GM12878 (cell line): Measurements from ENCODE around the gene SECISBP2. TPM values are rescaled to one million over a fixed set of nuclear protein-coding genes. Genes with fewer than 3 reads are reported as not detected.

Experiments used
- ATAC-seq: fragments of 200-7000 bp; cut with Tn5 transposase; 3 replicates; pipeline ENCODE4 v1.9.1; 2020; ENCODE audit warnings: mild to moderate bottlenecking, moderate library complexity
- BruUV-seq: library from RNA; stranded (reverse); fragments of 400-500 nt; replicated peaks from 2 replicates; lab custom pipeline; 2021; lab: Mats Ljungman, UMichigan
- CTCF ChIA-PET: fragments of 300-600 bp; sonication (Branson Sonifier 250); formaldehyde crosslinking; extraction: SDS; loops from one replicate; lab custom pipeline; 2021; ENCODE audit warnings: inconsistent platforms; lab: Yijun Ruan, JAX
- POLR2A ChIA-PET: fragments of 350-600 bp; formaldehyde crosslinking; extraction: SDS; loops from one replicate; lab custom pipeline; 2021; ENCODE audit warnings: inconsistent platforms; lab: Charles Lee
- RAD21 ChIA-PET: fragments of 300-600 bp; sonication (Branson Sonifier 250); formaldehyde crosslinking; loops from one replicate; lab custom pipeline; 2023; ENCODE audit warnings: antibody characterized with exemption; ENCODE audit not compliant: unreplicated experiment; lab: Charles Lee
- SMC1A ChIA-PET: fragments of 300-600 bp; sonication (Branson Sonifier 250); formaldehyde crosslinking; loops from one replicate; lab custom pipeline; 2023; ENCODE audit not compliant: unreplicated experiment, uncharacterized antibody; lab: Charles Lee
- DNase-seq: peaks from one replicate; pipeline ENCODE4 v3.0.0-alpha.2; 2011; ENCODE audit warnings: low read depth, low spot score
- FAIRE-seq: peaks from 3 replicates; lab custom pipeline; 2011; peaks lifted over from hg19 to GRCh38; lab: Jason Lieb, UNC
- H2AFZ ChIP-seq: 2 replicates; pipeline ENCODE4 v1.6.0; 2011; ENCODE audit warnings: low read depth, low read length, control low read depth; ENCODE audit not compliant: control insufficient read depth
- H3K27ac ChIP-seq: 2 replicates; pipeline ENCODE4 v1.5.1; 2011; ENCODE audit warnings: control low read depth; ENCODE audit not compliant: control insufficient read depth, insufficient read depth
- H3K27me3 ChIP-seq, 2 experiments: replicated peaks in 1 of 2; 2 replicates each; pipeline versions ENCODE4 v1.6.0 to v1.6.1; 2011; ENCODE audit warnings: low read length in 1 of 2; ENCODE audit not compliant: control insufficient read depth in 2 of 2, insufficient read depth in 2 of 2
- H3K36me3 ChIP-seq, 2 experiments: 2 replicates each; pipeline ENCODE4 v1.5.1; 2011; ENCODE audit warnings: low read length in 1 of 2; ENCODE audit not compliant: control insufficient read depth in 2 of 2, insufficient read depth in 2 of 2
- H3K4me1 ChIP-seq: 2 replicates; pipeline ENCODE4 v1.6.1; 2011; ENCODE audit warnings: mild to moderate bottlenecking, low read length, moderate library complexity, mixed read lengths; ENCODE audit not compliant: control insufficient read depth, insufficient read depth
- H3K4me2 ChIP-seq: 2 replicates; pipeline ENCODE4 v1.6.0; 2011; ENCODE audit warnings: control low read depth; ENCODE audit not compliant: control insufficient read depth, insufficient read depth
- H3K4me3 ChIP-seq: fragments of 200-600 bp; sonication (generic); 2 replicates; pipeline ENCODE4 v1.5.1; 2016
- H3K79me2 ChIP-seq: 2 replicates; pipeline ENCODE4 v1.6.0; 2011; ENCODE audit warnings: low read length; ENCODE audit not compliant: control insufficient read depth, insufficient read depth
- H3K9ac ChIP-seq: 2 replicates; pipeline ENCODE4 v1.8.0; 2011; ENCODE audit warnings: low read length, control low read depth, mixed read lengths; ENCODE audit not compliant: control insufficient read depth, insufficient read depth
- H3K9me3 ChIP-seq: replicated peaks from 3 replicates; pipeline ENCODE4 v1.5.1; 2011; ENCODE audit warnings: mild to moderate bottlenecking, low read length; ENCODE audit not compliant: control insufficient read depth, insufficient read depth
- H4K20me1 ChIP-seq: 2 replicates; pipeline ENCODE4 v1.6.0; 2011; ENCODE audit not compliant: control insufficient read depth, insufficient read depth
- ATF3 ChIP-seq: IDR thresholded peaks from 2 replicates; pipeline ENCODE4 v1.6.1; 2011; ENCODE audit warnings: low read depth, mild to moderate bottlenecking, low read length, moderate library complexity, borderline replicate concordance; ENCODE audit errors: extremely low read depth
- BMI1 ChIP-seq: fragments of 450-650 bp; IDR thresholded peaks from 2 replicates; pipeline ENCODE4 v1.6.1; 2016; ENCODE audit warnings: mild to moderate bottlenecking, moderate library complexity, borderline replicate concordance
- CBX3 ChIP-seq: fragments of 200-600 bp; sonication (generic); IDR thresholded peaks from 2 replicates; pipeline ENCODE4 v1.6.1; 2016; ENCODE audit warnings: low read depth, borderline replicate concordance
- E2F4 ChIP-seq: IDR thresholded peaks from 2 replicates; pipeline ENCODE4 v1.6.1; 2012; ENCODE audit warnings: low read depth, low read length, improper control_type of control experiment
- IKZF1 ChIP-seq: fragments of 450-650 bp; conservative IDR thresholded peaks from 2 replicates; pipeline ENCODE4 v1.6.1; 2017; ENCODE audit warnings: antibody characterized with exemption, mild to moderate bottlenecking
- IRF5 ChIP-seq: fragments of 450-650 bp; IDR thresholded peaks from 2 replicates; pipeline ENCODE4 v1.6.1; 2017; ENCODE audit warnings: borderline replicate concordance
- JUND ChIP-seq: IDR thresholded peaks from 2 replicates; pipeline ENCODE4 v1.6.1; 2012; ENCODE audit warnings: low read depth, mild to moderate bottlenecking, low read length, improper control_type of control experiment, moderate library complexity
- KDM1A ChIP-seq: fragments of 200-600 bp; sonication (generic); IDR thresholded peaks from 2 replicates; pipeline ENCODE4 v1.6.1; 2016; ENCODE audit warnings: borderline replicate concordance
- MEF2A ChIP-seq: IDR thresholded peaks from 2 replicates; pipeline ENCODE4 v1.6.1; 2011; ENCODE audit warnings: low read depth, mild to moderate bottlenecking, low read length, moderate library complexity; ENCODE audit not compliant: insufficient read depth
- MEF2B ChIP-seq: fragments of 450-650 bp; IDR thresholded peaks from 2 replicates; pipeline ENCODE4 v1.6.1; 2018; ENCODE audit warnings: mild to moderate bottlenecking, moderate library complexity; ENCODE audit not compliant: partially characterized antibody, poor library complexity, severe bottlenecking
- NKRF ChIP-seq: fragments of 450-650 bp; conservative IDR thresholded peaks from 2 replicates; pipeline ENCODE4 v1.6.1; 2017; ENCODE audit warnings: mild to moderate bottlenecking, moderate library complexity
- NR2C1 ChIP-seq: fragments of 450-650 bp; IDR thresholded peaks from 2 replicates; pipeline ENCODE4 v1.6.1; 2017; ENCODE audit warnings: antibody characterized with exemption, mild to moderate bottlenecking, moderate library complexity
- NRF1 ChIP-seq: conservative IDR thresholded peaks from 2 replicates; pipeline ENCODE4 v1.6.1; 2011; ENCODE audit warnings: mild to moderate bottlenecking, low read depth, low read length, improper control_type of control experiment
- POLR2AphosphoS5 ChIP-seq: IDR thresholded peaks from 2 replicates; pipeline ENCODE4 v1.6.1; 2011; ENCODE audit warnings: mild to moderate bottlenecking, low read length, inconsistent platforms
- RCOR1 ChIP-seq: conservative IDR thresholded peaks from 2 replicates; pipeline ENCODE4 v1.6.1; 2012; ENCODE audit warnings: low read depth, low read length, improper control_type of control experiment
- SREBF1 ChIP-seq: IDR thresholded peaks from 2 replicates; pipeline ENCODE4 v1.6.1; 2012; ENCODE audit warnings: mild to moderate bottlenecking, low read length
- SREBF2 ChIP-seq: IDR thresholded peaks from 2 replicates; pipeline ENCODE4 v1.6.1; 2012; ENCODE audit warnings: mild to moderate bottlenecking, low read length
- ZNF24 ChIP-seq: fragments of 450-650 bp; IDR thresholded peaks from 2 replicates; pipeline ENCODE4 v1.6.1; 2017; ENCODE audit warnings: antibody characterized with exemption, mild to moderate bottlenecking
- WGBS: methylation state at CpG from one replicate; pipeline ENCODE4 v1.1.6; 2016; ENCODE audit warnings: low lambda C conversion rate; ENCODE audit not compliant: insufficient replicate concordance, insufficient coverage; ENCODE audit errors: missing lambda C conversion rate; 5-methylcytosine and 5-hydroxymethylcytosine counted together
- in situ Hi-C: fragments of 300-500 bp; cut with MboI; formaldehyde crosslinking; loops from 9 replicates; pipeline ENCODE4 v1.14.3; 2018; ENCODE audit warnings: mixed read lengths
- intact Hi-C: fragments of 100-400 bp; cut with micrococcal nuclease; formaldehyde crosslinking; loops from one replicate; pipeline ENCODE4 v1.14.2; 2022; ENCODE audit not compliant: unreplicated experiment
- polyA plus RNA-seq, 11 experiments: library from polyadenylated mRNA; depleted of rRNA in 4 of 11; unstranded in 6 of 11; stranded (reverse) in 5 of 11; fragments of >200 nt; fragmentation: Nextera tagmentation in 4 of 11; fragmentation: Illumina TruSeq in 1 of 11; extraction: Ambion mirVana in 4 of 11; extraction: Trizol in 1 of 11; gene quantifications; 1 replicate in 1 of 11; 2 replicates in 10 of 11; pipeline versions ENCODE4 v1.2.1 to v1.2.3, GENCODE V29; 2011 to 2016; ENCODE audit warnings: inconsistent platforms in 2 of 11, missing spikeins in 2 of 11, low read depth in 1 of 11
- total RNA-seq, 4 experiments: library from RNA; depleted of rRNA in 3 of 4; stranded (reverse); fragments of >200 nt in 3 of 4; fragmentation: Illumina TruSeq in 1 of 4; extraction: Trizol in 1 of 4; gene quantifications; 2 replicates each; pipeline versions ENCODE4 v1.2.1 to v1.2.3, GENCODE V29; 2013 to 2021

SECISBP2 gene
- total and polyA plus RNA-seq, 10 of the 15 experiments (the other 5 are each of a cell fraction or from before 2014, with no cell fraction given) = 4.6 to 50.5 (median 31.9) TPM

DNA sequence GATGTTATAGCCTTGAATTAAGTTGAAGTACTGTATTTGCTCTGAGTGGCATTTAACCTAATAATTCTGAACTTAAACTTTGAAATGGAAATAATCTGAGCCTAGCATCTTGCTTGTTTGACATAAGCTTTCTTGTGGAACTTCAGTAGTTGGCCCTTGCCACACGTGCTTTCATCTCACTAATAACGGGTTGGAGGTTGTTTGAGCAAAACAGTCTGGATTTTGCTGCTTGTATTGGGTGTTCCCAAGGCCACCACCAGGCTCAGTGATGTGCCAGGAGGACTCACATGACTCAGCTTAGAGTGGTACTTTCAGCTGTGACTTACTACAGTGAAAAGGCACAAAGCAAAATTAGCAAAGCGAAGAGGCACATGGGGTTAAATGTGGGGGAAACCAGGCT lies 35.7 kb downstream of the SECISBP2 start (continued):
- TF ChIP-seq NR2C1 = no peak
- no peak for TF ChIP-seq POLR2AphosphoS5
- TF ChIP-seq RCOR1 = no peak
- TF ChIP-seq JUND = no peak
- no peak for TF ChIP-seq E2F4
- TF ChIP-seq NKRF = no peak
- TF ChIP-seq SREBF1 = no peak
- TF ChIP-seq CBX3 = no peak
- TF ChIP-seq KDM1A = no peak

GRCh38 chr9:89354471-89354870 lies 36.2 kb downstream of the SECISBP2 start:
- Histone ChIP-seq H4K20me1 (no peaks in the 10 kb centered on the region), H3K9me3 (no peaks in the 10 kb centered on the region), H3K4me1 (peaks cover 10% of the 10 kb centered on the region), H2AFZ (no peak overlapping the region), H3K4me2 (no peak overlapping the region), H3K36me3 (peaks cover 47 to 49% of the 10 kb centered on the region in 2 experiments), H3K27me3 (no peaks in the 10 kb centered on the region), H3K27ac (no peak overlapping the region), H3K79me2 (no peaks in the 10 kb centered on the region), H3K9ac (no peak overlapping the region), H3K4me3 (no peak overlapping the region)
- FAIRE-seq = no peak
- RAD21 ChIA-PET = no interaction called here
- SMC1A ChIA-PET = no interaction called here
- WGBS = 93% methylated on average over 6 of the region's 6 CpGs
- in situ Hi-C loops = no loop called here
- BruUV-seq = no TSS peak
- CTCF ChIA-PET = no interaction called here
- ATAC-seq = no peak
- intact Hi-C loops = no loop called here
- DNase-seq = no peak
- POLR2A ChIA-PET = no interaction called here
- no peak for TF ChIP-seq ATF3
- no peak for TF ChIP-seq MEF2B
- TF ChIP-seq MEF2A = no peak
- TF ChIP-seq IKZF1 = no peak
- no peak for TF ChIP-seq BMI1
- no peak for TF ChIP-seq SREBF2
- no peak for TF ChIP-seq ZNF24
- no peak for TF ChIP-seq NRF1
- TF ChIP-seq IRF5 = no peak
